OCI-LY7 (cell line): Measurements from ENCODE around the gene KRCC1.

Experiments
- CTCF ChIP-seq: fragments of 200-600 bp; sonication (generic); conservative IDR thresholded peaks from 2 replicates; pipeline ENCODE4 v1.5.1; 2014; ENCODE audit warnings: mild to moderate bottlenecking, antibody characterized with exemption, low read length, moderate library complexity, mixed read lengths
- EZH2phosphoT487 ChIP-seq: fragments of 200-600 bp; sonication (generic); IDR thresholded peaks from 2 replicates; pipeline ENCODE4 v1.6.1; 2018; ENCODE audit warnings: low read depth, borderline replicate concordance, mild to moderate bottlenecking, mixed run types, antibody characterized with exemption, low read length, moderate library complexity, mixed read lengths

DNA sequence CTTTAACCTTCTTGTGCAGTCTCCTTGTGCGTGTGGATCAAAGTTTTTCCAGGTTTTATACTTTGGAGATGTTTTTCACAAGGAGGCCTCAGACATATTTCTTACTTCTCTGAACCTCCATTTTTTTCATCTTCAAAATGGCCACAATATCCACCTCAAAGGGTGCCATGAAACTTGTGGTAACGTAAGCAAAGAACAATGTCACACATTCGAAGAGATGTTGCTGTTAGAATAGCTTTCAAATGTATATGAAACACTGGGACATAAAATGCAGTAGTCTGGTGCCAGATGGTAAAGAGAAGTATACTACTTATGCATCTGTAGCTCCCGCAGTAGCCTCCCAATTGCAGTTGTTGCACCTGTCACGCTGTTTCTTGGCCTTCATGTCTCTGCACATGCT is 2.6 kb upstream of the KRCC1 start:
- no peak for TF ChIP-seq CTCF
- no peak for TF ChIP-seq EZH2phosphoT487
